ENCODE measurements around the gene BCLAF1. TPM values are rescaled to one million over a fixed set of nuclear protein-coding genes. Genes with fewer than 3 reads are reported as not detected.

The BCLAF1 gene
- total RNA-seq, 4 donors from 2014 or later, result 108 to 252 (median 151) TPM

GRCh38 chr6:136317971-136318370 is 28.3 kb upstream of the BCLAF1 start:
- DNase-seq (ENCODE audit: low spot score in 2 of 2), result no peak
- H3K4me1 ChIP-seq, result no peaks in the 10 kb centered on the region
- no peak overlapping the region for H3K4me3 ChIP-seq
- TF ChIP-seq EP300 (IDR thresholded peaks at IDR 0.05) (no peak), CTCF (IDR thresholded peaks at IDR 0.05) (no peak), POLR2A (IDR thresholded peaks at IDR 0.05) (no peak)
- no peak overlapping the region for H3K27ac ChIP-seq
- no peaks in the 10 kb centered on the region for H3K9me3 ChIP-seq
- no peaks in the 10 kb centered on the region for H3K27me3 ChIP-seq
- 79 to 81% methylated on average over 6 of the region's 6 CpGs for WGBS, 2 donors
- no peaks in the 10 kb centered on the region for H3K36me3 ChIP-seq

GRCh38 chr6:136317021-136317694 is 27.5 kb upstream of the BCLAF1 start:
- Histone ChIP-seq H3K27me3 (no peaks in the 10 kb centered on the region), H3K36me3 (no peaks in the 10 kb centered on the region), H3K4me1 (no peaks in the 10 kb centered on the region), H3K27ac (no peak overlapping the region), H3K9me3 (no peaks in the 10 kb centered on the region), H3K4me3 (no peak overlapping the region)
- peak in 1 of 2 donors; percentile 50 for DNase-seq (ENCODE audit: low spot score in 2 of 2)
- TF ChIP-seq POLR2A (IDR thresholded peaks at IDR 0.05) (no peak), CTCF (IDR thresholded peaks at IDR 0.05) (peak; percentile 67 to 79 (median 73))
- 40 to 47% methylated on average over 5 of the region's 5 CpGs for WGBS, 2 donors

- H3K9me3 ChIP-seq, result no peaks in the 10 kb centered on the region
- H3K4me1 ChIP-seq, result no peaks in the 10 kb centered on the region
- DNase-seq (ENCODE audit: low spot score in 2 of 2), result no peak
- no peak overlapping the region for H3K4me3 ChIP-seq
- no peaks in the 10 kb centered on the region for H3K36me3 ChIP-seq
- no peaks in the 10 kb centered on the region for H3K27me3 ChIP-seq
- no peak overlapping the region for H3K27ac ChIP-seq
- no peak for TF ChIP-seq CTCF (IDR thresholded peaks at IDR 0.05)
- no peak for TF ChIP-seq POLR2A (IDR thresholded peaks at IDR 0.05)
- no peak for TF ChIP-seq EP300 (IDR thresholded peaks at IDR 0.05)
- WGBS, 2 donors, result 80 to 90% methylated on average over 4 of the region's 4 CpGs
Observed at GRCh38 chr6:136315594-136315993, 25.9 kb upstream of the BCLAF1 start.

- 95 to 96% methylated on average over 3 of the region's 3 CpGs for WGBS, 2 donors
- TF ChIP-seq EP300 (IDR thresholded peaks at IDR 0.05) (no peak), POLR2A (IDR thresholded peaks at IDR 0.05) (no peak), CTCF (IDR thresholded peaks at IDR 0.05) (no peak)
- DNase-seq (ENCODE audit: low spot score in 2 of 2), result no peak
Observed at GRCh38 chr6:136312975-136313374, 23.3 kb upstream of the BCLAF1 start.

GRCh38 chr6:136309729-136310311 is 20.2 kb upstream of the BCLAF1 start:
- H3K4me1 ChIP-seq, result peaks cover 0 to 12% (median 7%) of the 10 kb centered on the region in 4 donors
- WGBS, 2 donors, result 91 to 100% methylated on average over 1 of the region's 1 CpG
- H3K36me3 ChIP-seq, result no peaks in the 10 kb centered on the region
- DNase-seq (ENCODE audit: low spot score in 2 of 2), result no peak
- H3K9me3 ChIP-seq, result no peaks in the 10 kb centered on the region
- no peak for TF ChIP-seq EP300 (IDR thresholded peaks at IDR 0.05)
- TF ChIP-seq POLR2A (IDR thresholded peaks at IDR 0.05), result no peak
- TF ChIP-seq CTCF (IDR thresholded peaks at IDR 0.05), result no peak
- no peak overlapping the region for H3K27ac ChIP-seq
- no peak overlapping the region for H3K4me3 ChIP-seq
- H3K27me3 ChIP-seq, result no peaks in the 10 kb centered on the region

More at GRCh38 chr6:136312975-136313374, 23.3 kb upstream of the BCLAF1 start:
- no peaks in the 10 kb centered on the region for H3K9me3 ChIP-seq
- H3K27me3 ChIP-seq, result no peaks in the 10 kb centered on the region
- no peaks in the 10 kb centered on the region for H3K4me1 ChIP-seq
- no peak overlapping the region for H3K4me3 ChIP-seq
- no peaks in the 10 kb centered on the region for H3K36me3 ChIP-seq
- H3K27ac ChIP-seq, result no peak overlapping the region

Measured in tibial nerve (tissue), 4 donors.